GM12874 (cell line): Measurements from ENCODE around the gene LIMS2.

Source experiments
- TF ChIP-seq, protein P1 (sequence below): IDR thresholded peaks from 2 replicates; pipeline ENCODE4 v1.5.1; 2011; ENCODE audit warnings: low read depth, mild to moderate bottlenecking, control low read depth, low read length, moderate library complexity; ENCODE audit not compliant: insufficient read depth

Gene LIMS2

DNA sequence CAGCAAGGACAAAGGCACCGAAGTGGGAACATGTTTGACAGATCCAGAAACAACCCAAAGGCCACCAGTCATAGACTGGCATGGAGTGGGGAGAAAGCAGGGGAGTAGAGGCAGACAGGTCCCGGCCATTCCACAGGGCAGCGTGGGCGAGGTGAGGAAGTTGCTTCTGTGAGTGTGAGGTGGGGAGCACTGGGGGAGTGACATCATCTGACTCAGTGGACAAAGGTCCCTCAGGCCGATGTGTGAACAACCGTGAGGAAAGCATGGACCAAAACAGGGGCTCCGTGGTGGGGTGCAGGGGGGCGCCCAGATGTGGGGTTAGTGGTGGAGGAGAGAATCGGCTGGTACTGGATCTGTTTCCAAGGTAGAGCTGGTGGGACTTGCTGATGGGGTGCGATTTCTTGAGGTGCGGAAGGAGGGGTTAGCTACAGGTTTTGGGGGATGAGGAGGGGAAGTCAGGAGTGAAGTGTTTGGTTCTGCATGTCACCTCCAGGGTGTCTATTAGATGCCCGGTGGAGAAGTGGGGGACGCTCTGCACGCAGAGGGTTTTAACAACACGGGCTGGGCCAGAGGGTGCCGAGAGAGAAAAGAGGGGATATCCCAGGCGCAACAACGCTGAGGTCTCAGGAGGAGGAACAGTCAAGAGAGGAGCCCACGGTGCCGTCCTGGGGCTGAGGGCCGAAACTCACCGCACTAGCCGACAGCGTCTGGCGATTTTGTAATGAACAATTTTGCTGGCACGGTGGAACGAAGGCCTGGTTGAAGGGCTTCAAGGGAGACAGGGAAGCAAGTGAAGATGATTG, 23.4 kb upstream of the LIMS2 start:
- TF ChIP-seq, protein P1, sequence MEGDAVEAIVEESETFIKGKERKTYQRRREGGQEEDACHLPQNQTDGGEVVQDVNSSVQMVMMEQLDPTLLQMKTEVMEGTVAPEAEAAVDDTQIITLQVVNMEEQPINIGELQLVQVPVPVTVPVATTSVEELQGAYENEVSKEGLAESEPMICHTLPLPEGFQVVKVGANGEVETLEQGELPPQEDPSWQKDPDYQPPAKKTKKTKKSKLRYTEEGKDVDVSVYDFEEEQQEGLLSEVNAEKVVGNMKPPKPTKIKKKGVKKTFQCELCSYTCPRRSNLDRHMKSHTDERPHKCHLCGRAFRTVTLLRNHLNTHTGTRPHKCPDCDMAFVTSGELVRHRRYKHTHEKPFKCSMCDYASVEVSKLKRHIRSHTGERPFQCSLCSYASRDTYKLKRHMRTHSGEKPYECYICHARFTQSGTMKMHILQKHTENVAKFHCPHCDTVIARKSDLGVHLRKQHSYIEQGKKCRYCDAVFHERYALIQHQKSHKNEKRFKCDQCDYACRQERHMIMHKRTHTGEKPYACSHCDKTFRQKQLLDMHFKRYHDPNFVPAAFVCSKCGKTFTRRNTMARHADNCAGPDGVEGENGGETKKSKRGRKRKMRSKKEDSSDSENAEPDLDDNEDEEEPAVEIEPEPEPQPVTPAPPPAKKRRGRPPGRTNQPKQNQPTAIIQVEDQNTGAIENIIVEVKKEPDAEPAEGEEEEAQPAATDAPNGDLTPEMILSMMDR = no peak

DNA sequence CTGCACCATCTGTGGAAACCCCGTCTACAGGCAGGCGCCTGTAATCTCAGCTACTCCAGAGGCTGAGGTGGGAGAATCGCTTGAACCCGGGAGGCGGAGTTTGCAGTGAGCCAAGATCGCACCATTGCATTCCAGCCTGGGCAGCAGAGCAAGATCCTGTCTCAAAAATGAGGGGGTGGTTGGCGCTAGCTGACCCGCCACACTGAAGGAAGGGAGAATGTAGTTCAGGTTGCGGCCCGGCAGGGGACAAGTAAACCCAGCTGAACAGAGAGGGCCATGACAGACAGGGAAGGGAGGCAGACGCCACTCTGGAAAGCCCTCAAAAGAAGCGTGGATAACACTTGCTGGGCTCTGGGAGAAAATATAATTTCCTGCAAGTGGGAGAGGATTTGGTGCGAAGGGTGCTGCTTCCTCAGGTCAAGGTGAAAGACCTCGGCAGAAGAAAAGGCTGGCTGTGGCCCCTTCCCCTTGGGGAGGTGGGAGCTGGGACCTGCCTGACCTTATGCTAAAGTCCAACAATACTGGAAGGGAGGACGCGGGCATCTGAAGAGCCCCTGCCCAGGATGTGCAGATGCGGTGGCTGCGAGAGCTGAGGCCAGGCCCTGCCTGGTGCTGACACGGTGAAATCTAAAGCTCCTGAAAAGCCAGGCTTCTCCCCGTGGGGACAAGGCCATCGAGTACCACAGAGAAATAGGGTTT, 22.3 kb upstream of the LIMS2 start:
- TF ChIP-seq, protein P1 = no peak

DNA sequence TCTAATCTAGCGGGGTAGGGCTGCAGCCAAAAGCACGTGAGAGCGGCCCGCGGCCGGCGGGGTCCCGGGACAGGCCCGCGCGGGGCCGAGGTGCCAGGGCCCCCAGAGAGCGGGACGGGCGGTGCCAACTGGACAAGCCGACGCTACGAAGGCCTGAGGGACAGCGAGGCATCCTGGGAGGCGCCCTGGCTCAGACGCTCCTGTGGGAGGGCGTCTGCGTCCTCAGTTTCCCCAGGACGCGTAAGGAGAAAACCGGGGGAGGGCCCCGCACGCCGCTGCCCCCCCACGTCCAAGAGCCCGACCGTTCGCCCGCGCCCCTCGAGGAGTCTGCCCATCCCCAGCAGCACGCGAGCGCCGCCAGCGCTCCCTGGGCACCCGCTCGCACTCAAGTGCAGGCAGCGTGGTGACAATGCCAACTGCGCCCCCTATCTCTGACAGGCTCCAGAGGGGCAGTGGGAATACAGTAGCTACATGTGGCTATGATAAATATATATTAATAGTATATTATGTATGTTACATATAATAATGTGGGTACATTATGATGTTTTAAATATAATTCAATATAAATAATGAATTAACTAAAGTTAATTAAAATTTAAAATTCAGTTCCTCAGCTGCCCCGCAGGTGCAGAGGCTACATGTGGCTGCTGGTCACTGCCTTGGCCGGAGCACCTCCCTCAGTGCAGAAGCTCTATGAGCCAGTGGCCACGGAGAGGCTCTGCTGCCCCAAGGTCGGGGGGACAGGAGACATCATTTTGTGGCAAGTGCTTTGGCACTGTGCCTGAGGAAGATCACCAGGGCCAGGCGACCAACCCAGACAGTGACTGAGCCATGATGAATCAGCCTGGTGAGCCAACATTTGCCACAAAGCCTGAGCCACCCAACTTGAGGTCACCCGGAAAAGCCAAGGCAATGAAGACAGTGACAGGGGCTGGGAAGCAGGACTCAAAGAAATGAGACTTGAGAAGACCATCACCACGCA, 20.5 kb upstream of the LIMS2 start:
- TF ChIP-seq, protein P1 = peak; percentile 36; the same call in 1 of the 2 replicates

DNA sequence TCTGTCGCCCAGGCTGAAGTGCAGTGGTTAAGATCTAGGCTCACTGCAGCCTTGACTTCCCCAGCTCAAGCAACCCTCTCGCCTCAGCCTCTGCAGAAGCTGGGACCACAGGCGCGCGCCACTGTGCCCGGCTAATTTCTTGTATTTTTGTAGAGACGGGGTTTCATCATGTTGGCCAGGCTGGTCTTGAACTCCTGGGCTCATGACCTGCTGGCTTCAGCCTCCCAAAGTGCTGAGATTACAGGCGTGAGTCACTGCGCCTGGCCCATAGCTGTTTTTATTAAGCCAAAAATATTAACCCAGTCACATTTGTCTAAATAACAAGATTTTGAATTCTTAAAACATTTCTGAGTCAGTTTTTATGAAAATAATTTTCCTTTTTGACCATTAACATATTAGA, 19.7 kb upstream of the LIMS2 start:
- TF ChIP-seq, protein P1 = no peak

DNA sequence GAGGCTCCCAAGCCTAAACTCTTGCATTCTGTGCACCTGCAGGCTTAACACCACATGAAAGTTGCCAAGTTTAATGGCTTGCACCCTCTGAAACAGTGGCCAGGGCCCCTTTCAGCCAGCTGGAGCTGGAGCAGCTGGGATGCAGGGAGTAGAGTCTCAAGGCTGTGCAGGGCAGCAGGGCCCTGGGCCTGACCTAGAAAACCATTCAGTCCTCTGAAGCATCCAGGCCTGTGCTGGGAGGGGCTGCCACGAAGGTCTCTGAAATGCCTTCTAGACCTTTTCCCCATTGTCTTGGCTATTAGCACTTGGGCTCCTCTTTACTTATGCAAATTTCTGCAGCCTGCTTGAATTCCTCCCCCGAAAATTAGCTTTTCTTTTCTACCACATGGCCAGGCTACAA, 15.4 kb upstream of the LIMS2 start:
- TF ChIP-seq, protein P1 = no peak

DNA sequence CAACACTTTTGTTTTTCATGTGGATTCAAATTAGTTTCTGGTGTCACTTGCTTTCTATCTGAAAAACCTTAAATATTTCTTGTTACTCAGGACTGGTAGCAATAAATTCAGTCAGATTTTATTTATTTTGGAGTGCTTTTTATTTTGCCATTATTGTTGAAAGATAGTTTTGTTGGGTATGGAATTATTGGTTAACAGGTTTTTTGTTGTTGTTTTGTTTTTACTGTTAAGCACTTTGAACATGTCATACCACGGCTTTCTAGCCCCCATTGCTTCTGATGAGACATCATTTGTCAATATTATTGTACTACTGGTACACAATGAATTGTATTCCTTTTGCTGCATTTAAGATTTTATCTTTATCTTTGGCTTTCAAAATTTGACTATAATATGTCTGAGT, 13.1 kb upstream of the LIMS2 start:
- TF ChIP-seq, protein P1 = no peak
